AG09309 (cell line): ENCODE results near the gene TOM1.

Experiments used
- DNase-seq: peaks from one replicate; pipeline ENCODE4 v3.0.0-alpha.2; 2010; ENCODE audit warnings: low read depth
- H3K4me3 ChIP-seq: 2 replicates; pipeline ENCODE4 v1.5.1; 2011; ENCODE audit warnings: mild to moderate bottlenecking, low read depth, low read length, moderate library complexity; ENCODE audit not compliant: control insufficient read depth
- CTCF ChIP-seq: IDR thresholded peaks from 2 replicates; pipeline ENCODE4 v1.5.1; 2011; ENCODE audit warnings: mild to moderate bottlenecking, low read depth, low read length, inconsistent platforms; ENCODE audit not compliant: insufficient read depth, control insufficient read depth; ENCODE audit errors: missing control alignments

TOM1 gene

GRCh38 chr22:35384975-35385588 is 85.4 kb downstream of the TOM1 start:
- H3K4me3 ChIP-seq: no peak overlapping the region
- TF ChIP-seq CTCF: no peak
- DNase-seq: no peak

GRCh38 chr22:35386670-35387288 is 87.1 kb downstream of the TOM1 start:
- DNase-seq: no peak
- TF ChIP-seq CTCF: no peak
- H3K4me3 ChIP-seq: no peak overlapping the region

- TF ChIP-seq CTCF: no peak
- no peak overlapping the region for H3K4me3 ChIP-seq
- DNase-seq: no peak
Measured at GRCh38 chr22:35390933-35391332, 91.2 kb downstream of the TOM1 start.

GRCh38 chr22:35392357-35392756 is 92.7 kb downstream of the TOM1 start:
- TF ChIP-seq CTCF: no peak
- no peak overlapping the region for H3K4me3 ChIP-seq
- no peak for DNase-seq

- no peak for TF ChIP-seq CTCF
- H3K4me3 ChIP-seq: no peak overlapping the region
- no peak for DNase-seq
Measured at GRCh38 chr22:35393116-35394010, 93.7 kb downstream of the TOM1 start.

- no peak for DNase-seq
- no peak overlapping the region for H3K4me3 ChIP-seq
- TF ChIP-seq CTCF: no peak
Measured at GRCh38 chr22:35394011-35394312, 94.3 kb downstream of the TOM1 start.
